GM12873 (cell line): Measurements from ENCODE around the gene ECEL1.

Source experiments
- CTCF ChIP-seq: IDR thresholded peaks from 2 replicates; pipeline ENCODE4 v1.5.1; 2012; ENCODE audit warnings: low read depth, mild to moderate bottlenecking, moderate library complexity, low read length, control low read depth; ENCODE audit not compliant: insufficient read depth; ENCODE audit errors: missing control alignments

The ECEL1 gene

DNA sequence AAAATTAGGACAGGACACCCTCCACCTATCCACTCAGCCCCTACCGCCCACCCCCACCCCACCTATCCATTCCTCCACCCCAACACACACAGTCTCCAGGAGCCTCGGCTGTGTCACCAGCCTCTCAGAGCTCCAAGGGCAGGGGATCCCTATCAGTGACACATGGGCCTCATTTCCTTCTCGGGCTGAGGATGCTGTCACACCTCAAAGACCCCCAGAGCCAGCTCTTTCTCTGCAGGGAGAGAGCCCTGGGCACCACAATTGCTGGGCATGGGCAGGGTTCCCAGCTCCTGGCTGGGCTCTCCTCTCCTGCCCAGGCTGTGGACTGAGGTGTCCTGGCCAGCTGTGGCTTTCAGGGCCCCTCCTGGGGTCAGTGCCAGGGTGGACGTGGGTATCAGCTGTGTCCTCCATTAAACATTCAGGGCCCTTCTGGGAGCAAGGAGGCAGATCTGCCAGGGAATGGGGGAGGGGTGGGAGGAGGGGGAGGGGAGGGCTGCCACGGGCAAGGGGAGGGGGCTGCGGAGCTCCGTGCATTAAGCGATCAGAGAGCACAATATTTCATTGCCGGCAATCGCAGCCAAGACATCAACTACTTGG is 14.3 kb upstream of the ECEL1 start:
- no peak for TF ChIP-seq CTCF

GRCh38 chr2:232501331-232501771 is 13.7 kb upstream of the ECEL1 start:
- no peak for TF ChIP-seq CTCF

- no peak for TF ChIP-seq CTCF
These were observed 10.8 kb upstream of the ECEL1 start for GRCh38 chr2:232498452-232498851.

DNA sequence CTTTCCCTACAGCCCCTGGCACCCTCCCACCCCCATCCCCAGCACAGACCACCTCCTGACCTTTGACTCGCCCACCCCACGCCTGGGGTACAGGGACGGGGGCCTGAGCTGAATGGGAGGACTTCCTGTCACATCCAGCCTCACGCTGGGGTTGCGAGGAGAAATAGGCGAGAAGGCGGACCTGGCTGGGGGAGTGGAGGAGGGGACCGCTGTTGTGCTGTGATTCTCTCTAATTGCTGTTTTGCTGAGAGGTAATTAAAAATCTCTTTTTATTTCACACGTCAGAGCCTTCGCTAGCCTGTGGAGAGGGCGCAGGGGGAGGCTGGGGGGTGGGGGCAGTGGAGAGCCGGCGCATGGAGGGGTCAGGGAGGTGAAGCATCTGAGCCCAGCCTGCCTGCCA is 9.7 kb upstream of the ECEL1 start:
- TF ChIP-seq CTCF = no peak

GRCh38 chr2:232496501-232497270 is 9.1 kb upstream of the ECEL1 start:
- TF ChIP-seq CTCF = no peak

DNA sequence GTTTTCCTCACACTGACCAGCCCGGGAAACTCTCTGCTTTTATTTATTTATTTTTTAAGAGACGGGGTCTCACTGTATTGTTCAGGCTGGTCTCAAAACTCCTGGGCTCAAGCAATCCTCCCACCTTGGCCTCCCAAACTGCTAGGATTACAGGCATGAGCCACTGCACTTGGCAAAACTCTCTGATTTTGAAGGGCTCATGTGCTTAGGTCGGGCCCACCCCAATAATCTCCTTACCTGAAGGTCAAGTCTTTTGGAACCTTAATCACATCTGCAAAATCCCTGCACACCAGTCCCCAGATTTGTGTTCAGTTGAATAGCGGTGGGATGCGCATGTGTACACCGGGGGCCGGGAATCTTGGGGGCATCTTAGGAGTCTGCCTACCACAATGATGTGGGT is 7.7 kb upstream of the ECEL1 start:
- no peak for TF ChIP-seq CTCF

- no peak for TF ChIP-seq CTCF
These were observed 6.9 kb upstream of the ECEL1 start for GRCh38 chr2:232494542-232494941.
